ENCODE measurements around the gene C2CD2. TPM values are rescaled to one million over a fixed set of nuclear protein-coding genes. Genes with fewer than 3 reads are reported as not detected.

The C2CD2 gene
- total RNA-seq, 4 donors from 2014 or later: 1.7 to 7.2 (median 2.4) TPM

DNA sequence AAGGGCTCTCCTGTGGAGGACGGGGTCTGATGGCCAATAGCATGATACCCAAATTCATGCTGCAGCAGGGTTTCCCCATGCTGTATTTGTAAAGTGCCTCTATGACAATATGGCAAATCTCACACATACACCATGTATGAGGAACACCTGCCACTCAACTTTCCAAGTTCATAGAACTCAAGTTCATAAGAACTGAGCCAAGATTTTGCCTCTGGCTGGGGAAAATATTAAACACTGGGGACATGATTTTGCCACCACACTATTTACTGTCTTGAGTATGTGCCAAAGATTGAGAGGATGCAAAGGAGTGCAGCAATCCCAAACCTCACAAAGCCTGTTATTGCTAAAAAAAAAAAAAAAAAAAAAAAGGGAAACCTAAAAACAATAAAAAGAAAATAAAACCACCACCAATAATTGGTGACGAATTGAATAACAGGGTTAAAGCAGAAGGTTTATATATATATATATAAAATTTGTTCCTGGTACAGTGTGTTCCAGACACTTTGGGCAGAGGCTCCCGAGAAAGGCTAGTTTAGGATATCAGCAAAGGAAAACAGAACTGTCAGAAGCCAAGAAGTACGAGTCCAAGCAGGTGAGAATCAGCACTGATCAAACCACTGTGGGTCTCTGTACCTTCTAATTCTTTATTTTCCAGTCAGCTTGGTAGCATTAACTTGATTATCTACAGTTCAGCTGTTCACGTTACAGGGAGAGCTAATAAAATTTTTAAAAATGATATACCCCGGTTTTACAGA, 32.0 kb upstream of the C2CD2 start:
- no peaks in the 10 kb centered on the region for H3K27me3 ChIP-seq
- no peak overlapping the region for H3K4me3 ChIP-seq
- peaks cover 0 to 2% of the 10 kb centered on the region in 2 donors for H3K36me3 ChIP-seq
- DNase-seq (no peak), ATAC-seq (no peak)
- intact Hi-C loops (cut with DNase I; ENCODE audit: low total_unique reads) (no loop called here), in situ Hi-C loops (cut with MboI; ENCODE audit: low sequenced_read_pairs in 4 of 4) (no loop called here)
- H3K9me3 ChIP-seq: no peaks in the 10 kb centered on the region
- TF ChIP-seq POLR2A (IDR thresholded peaks at IDR 0.05): no peak
- TF ChIP-seq, protein P1, sequence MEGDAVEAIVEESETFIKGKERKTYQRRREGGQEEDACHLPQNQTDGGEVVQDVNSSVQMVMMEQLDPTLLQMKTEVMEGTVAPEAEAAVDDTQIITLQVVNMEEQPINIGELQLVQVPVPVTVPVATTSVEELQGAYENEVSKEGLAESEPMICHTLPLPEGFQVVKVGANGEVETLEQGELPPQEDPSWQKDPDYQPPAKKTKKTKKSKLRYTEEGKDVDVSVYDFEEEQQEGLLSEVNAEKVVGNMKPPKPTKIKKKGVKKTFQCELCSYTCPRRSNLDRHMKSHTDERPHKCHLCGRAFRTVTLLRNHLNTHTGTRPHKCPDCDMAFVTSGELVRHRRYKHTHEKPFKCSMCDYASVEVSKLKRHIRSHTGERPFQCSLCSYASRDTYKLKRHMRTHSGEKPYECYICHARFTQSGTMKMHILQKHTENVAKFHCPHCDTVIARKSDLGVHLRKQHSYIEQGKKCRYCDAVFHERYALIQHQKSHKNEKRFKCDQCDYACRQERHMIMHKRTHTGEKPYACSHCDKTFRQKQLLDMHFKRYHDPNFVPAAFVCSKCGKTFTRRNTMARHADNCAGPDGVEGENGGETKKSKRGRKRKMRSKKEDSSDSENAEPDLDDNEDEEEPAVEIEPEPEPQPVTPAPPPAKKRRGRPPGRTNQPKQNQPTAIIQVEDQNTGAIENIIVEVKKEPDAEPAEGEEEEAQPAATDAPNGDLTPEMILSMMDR (IDR thresholded peaks at IDR 0.05 in 4 of 5, conservative IDR thresholded peaks at IDR 0.05 in 1 of 5): no peak
- no peaks in the 10 kb centered on the region for H3K4me1 ChIP-seq
- no peak overlapping the region for H3K27ac ChIP-seq

DNA sequence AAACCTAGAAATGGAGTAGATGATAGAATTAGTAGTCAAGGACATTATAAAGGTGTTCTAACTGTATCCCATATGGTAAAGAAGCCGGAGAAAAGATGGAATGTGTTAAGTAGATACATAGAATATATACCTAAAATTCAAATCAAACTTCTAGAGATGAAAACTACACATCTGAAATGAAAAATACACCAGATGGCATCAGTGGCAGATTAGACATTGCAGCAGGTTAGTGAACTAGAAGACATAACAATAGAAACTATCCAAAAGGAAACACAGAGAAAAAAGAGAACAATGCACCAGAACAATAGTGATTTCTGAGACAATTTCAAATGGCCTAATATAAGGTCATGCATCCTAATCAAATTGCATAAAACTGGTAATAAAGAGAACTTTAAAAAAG, 29.4 kb upstream of the C2CD2 start:
- intact Hi-C loops (cut with DNase I; ENCODE audit: low total_unique reads): no loop called here

DNA sequence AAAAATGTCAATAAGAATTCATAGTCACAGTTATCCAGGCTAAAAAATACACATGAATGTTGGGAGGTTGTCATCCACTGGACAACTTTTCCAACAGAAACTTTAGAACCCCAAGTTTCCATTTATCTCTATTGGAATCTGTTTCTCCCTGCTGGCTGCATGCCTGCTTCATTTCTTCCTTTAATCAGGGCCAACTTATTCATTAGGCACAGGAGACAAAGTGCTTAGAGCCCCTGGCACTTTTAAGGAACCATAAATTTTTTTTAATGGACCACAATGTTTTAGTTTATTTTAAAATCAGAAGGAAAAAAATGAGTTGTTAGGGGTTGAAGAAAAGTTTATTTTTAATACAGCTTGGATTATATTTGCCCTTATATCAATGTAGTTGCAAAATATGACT, 26.7 kb upstream of the C2CD2 start:
- TF ChIP-seq, protein P1 (IDR thresholded peaks at IDR 0.05 in 4 of 5, conservative IDR thresholded peaks at IDR 0.05 in 1 of 5): no peak
- no peak for TF ChIP-seq POLR2A (IDR thresholded peaks at IDR 0.05)
- H3K27ac ChIP-seq: no peak overlapping the region
- H3K4me1 ChIP-seq: no peaks in the 10 kb centered on the region
- no peak overlapping the region for H3K4me3 ChIP-seq
- no peak for DNase-seq
- no peak for ATAC-seq
- in situ Hi-C loops (cut with MboI; ENCODE audit: low sequenced_read_pairs in 4 of 4): no loop called here
- H3K36me3 ChIP-seq: no peaks in the 10 kb centered on the region
- no peaks in the 10 kb centered on the region for H3K27me3 ChIP-seq
- H3K9me3 ChIP-seq: no peaks in the 10 kb centered on the region
- intact Hi-C loops (cut with DNase I; ENCODE audit: low total_unique reads): no loop called here

More for the DNA sequence above, 29.4 kb upstream of the C2CD2 start:
- H3K4me3 ChIP-seq: no peak overlapping the region
- no peak for ATAC-seq
- H3K27ac ChIP-seq: no peak overlapping the region
- no peaks in the 10 kb centered on the region for H3K27me3 ChIP-seq
- TF ChIP-seq POLR2A (IDR thresholded peaks at IDR 0.05): no peak
- TF ChIP-seq, protein P1 (IDR thresholded peaks at IDR 0.05 in 4 of 5, conservative IDR thresholded peaks at IDR 0.05 in 1 of 5): no peak
- DNase-seq: no peak
- H3K4me1 ChIP-seq: no peaks in the 10 kb centered on the region
- no peaks in the 10 kb centered on the region for H3K9me3 ChIP-seq
- in situ Hi-C loops (cut with MboI; ENCODE audit: low sequenced_read_pairs in 4 of 4): no loop called here
- no peaks in the 10 kb centered on the region for H3K36me3 ChIP-seq

DNA sequence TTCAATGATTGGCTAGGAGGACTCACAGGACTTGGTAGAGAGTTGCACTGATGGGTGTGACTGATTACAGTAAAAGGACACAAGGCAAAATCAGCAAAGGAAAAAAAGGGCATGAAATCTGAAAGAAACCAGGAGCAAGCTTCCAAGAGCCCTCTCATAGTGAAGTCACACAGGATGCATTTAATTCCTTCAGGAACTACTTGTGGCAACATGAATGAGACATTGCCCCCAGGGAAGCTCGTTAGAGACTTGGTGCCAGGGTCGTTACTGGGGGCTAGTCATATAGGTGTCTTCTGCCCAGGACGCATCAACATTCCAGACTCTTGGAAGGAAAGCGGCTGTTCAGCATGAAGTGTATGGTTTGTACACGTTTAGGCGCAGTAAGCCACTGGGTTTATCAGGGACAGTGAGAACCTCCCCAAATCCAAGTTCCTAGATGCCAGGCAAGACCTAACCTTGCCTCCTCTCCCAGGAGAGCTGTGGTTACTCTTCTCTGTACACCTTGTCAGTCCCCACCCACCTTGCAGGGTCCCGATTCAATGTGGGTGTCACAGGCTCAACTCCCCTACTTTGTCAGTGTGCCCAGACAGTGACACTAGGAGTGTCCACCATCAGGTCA, 26.0 kb upstream of the C2CD2 start:
- Histone ChIP-seq H3K27ac (no peak overlapping the region), H3K27me3 (no peaks in the 10 kb centered on the region), H3K4me3 (no peak overlapping the region), H3K36me3 (no peaks in the 10 kb centered on the region), H3K4me1 (no peaks in the 10 kb centered on the region), H3K9me3 (no peaks in the 10 kb centered on the region)
- DNase-seq (no peak), ATAC-seq (no peak)
- intact Hi-C loops (cut with DNase I; ENCODE audit: low total_unique reads) (no loop called here), in situ Hi-C loops (cut with MboI; ENCODE audit: low sequenced_read_pairs in 4 of 4) (no loop called here)
- TF ChIP-seq, protein P1 (IDR thresholded peaks at IDR 0.05 in 4 of 5, conservative IDR thresholded peaks at IDR 0.05 in 1 of 5): no peak
- TF ChIP-seq POLR2A (IDR thresholded peaks at IDR 0.05): no peak

Data from gastrocnemius medialis (tissue), 4 donors.